RCC 7860 (cell line): ENCODE results near the gene MPO.

Source experiments
- DNase-seq: peaks from one replicate; pipeline ENCODE4 v3.0.0-alpha.2; 2015; ENCODE audit warnings: low spot score
- FAIRE-seq: peaks from 2 replicates; lab custom pipeline; 2012; peaks lifted over from hg19 to GRCh38; lab: Jason Lieb, UNC

MPO gene, protein sequence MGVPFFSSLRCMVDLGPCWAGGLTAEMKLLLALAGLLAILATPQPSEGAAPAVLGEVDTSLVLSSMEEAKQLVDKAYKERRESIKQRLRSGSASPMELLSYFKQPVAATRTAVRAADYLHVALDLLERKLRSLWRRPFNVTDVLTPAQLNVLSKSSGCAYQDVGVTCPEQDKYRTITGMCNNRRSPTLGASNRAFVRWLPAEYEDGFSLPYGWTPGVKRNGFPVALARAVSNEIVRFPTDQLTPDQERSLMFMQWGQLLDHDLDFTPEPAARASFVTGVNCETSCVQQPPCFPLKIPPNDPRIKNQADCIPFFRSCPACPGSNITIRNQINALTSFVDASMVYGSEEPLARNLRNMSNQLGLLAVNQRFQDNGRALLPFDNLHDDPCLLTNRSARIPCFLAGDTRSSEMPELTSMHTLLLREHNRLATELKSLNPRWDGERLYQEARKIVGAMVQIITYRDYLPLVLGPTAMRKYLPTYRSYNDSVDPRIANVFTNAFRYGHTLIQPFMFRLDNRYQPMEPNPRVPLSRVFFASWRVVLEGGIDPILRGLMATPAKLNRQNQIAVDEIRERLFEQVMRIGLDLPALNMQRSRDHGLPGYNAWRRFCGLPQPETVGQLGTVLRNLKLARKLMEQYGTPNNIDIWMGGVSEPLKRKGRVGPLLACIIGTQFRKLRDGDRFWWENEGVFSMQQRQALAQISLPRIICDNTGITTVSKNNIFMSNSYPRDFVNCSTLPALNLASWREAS

GRCh38 chr17:58280480-58281217 is at the start of gene MPO:
Gene MPO, minus strand, starts transcription at chr17:58280935. Its CDS starts 177 bp downstream, at chr17:58280758.
- FAIRE-seq (no peak), DNase-seq (no peak)

GRCh38 chr17:58329810-58330537 is 49.2 kb upstream of the MPO start:
- DNase-seq (no peak), FAIRE-seq (no peak)

- DNase-seq (no peak), FAIRE-seq (no peak)
These were observed 48.5 kb upstream of the MPO start for GRCh38 chr17:58329035-58329809.

- FAIRE-seq (no peak), DNase-seq (no peak)
These were observed 47.7 kb upstream of the MPO start, which contains the start of gene TSPOAP1 for GRCh38 chr17:58328195-58329034. Gene TSPOAP1, minus strand, starts transcription at chr17:58328795. Its CDS starts 875 bp downstream, at chr17:58327920.

GRCh38 chr17:58327363-58328194 is 46.8 kb upstream of the MPO start:
- FAIRE-seq (no peak), DNase-seq (no peak)

GRCh38 chr17:58326609-58327362 is 46.1 kb upstream of the MPO start:
- FAIRE-seq (no peak), DNase-seq (no peak)

DNA sequence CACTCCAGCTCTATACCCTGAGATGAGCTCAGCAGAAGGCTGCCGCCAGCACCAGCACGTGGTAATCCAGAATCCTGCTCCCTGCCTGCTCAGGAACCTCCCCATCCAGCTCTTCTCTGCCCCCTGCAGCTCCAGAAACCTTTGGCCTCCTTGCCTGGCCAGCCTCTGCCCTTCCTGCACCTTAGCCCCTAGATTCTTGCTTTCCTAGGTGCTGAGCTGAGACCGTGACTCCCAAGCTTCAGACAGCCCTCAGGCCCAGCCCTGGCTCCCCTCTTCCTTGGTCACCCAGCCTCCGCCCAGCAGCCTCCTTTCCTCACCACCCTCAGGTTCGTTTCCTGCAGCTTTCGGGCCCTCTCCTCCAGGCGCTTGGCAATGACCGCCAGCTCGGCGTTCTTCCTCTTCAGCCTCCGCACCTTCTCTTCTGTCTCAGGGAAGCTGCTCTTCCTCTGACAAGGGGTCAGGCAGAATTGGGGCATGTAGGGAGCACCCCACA is 45.3 kb upstream of the MPO start:
- FAIRE-seq (no peak), DNase-seq (no peak)

- FAIRE-seq (no peak), DNase-seq (no peak)
These were observed 44.6 kb upstream of the MPO start for GRCh38 chr17:58325289-58325726.

GRCh38 chr17:58324409-58325288 is 43.9 kb upstream of the MPO start:
- FAIRE-seq: no peak
- no peak for DNase-seq

- FAIRE-seq (no peak), DNase-seq (no peak)
These were observed 43.3 kb upstream of the MPO start for GRCh38 chr17:58324056-58324408.

DNA sequence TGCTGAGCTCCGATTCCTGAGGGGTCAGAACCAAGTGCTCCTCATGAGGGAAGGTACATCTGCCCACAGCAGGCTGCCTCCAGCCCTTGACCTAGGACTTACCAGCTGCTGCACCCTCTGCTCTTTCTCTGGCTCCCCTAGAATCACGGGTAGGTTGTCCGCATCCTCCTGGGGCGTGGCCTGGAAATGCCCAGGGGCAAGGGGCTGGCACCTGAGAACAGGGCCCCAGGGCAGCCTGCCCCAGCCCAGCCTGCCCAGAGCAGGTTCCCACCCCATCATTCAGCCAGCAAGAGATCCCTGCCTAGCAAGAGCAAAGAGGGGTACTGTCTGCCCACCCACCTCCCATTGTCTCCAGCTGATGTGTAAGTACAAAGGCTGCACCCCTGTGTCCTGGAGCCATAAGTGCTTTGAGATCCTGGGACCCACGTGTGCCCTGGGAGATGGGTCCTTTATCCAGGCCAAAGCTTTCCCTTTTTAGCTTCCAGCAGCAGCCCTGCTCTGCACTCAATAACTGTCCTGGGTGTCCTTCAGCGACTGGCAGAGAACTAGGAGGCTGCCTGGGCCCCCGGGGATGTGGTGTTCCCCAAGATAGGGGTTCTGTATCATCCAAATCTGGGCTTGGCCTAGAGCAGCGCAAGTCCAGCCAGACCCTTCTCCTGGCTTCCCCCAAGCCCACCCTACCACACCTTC is 42.8 kb upstream of the MPO start:
- DNase-seq (no peak), FAIRE-seq (no peak)

- DNase-seq: no peak
- FAIRE-seq: no peak
These were observed 41.9 kb upstream of the MPO start for GRCh38 chr17:58322581-58323185.

DNA sequence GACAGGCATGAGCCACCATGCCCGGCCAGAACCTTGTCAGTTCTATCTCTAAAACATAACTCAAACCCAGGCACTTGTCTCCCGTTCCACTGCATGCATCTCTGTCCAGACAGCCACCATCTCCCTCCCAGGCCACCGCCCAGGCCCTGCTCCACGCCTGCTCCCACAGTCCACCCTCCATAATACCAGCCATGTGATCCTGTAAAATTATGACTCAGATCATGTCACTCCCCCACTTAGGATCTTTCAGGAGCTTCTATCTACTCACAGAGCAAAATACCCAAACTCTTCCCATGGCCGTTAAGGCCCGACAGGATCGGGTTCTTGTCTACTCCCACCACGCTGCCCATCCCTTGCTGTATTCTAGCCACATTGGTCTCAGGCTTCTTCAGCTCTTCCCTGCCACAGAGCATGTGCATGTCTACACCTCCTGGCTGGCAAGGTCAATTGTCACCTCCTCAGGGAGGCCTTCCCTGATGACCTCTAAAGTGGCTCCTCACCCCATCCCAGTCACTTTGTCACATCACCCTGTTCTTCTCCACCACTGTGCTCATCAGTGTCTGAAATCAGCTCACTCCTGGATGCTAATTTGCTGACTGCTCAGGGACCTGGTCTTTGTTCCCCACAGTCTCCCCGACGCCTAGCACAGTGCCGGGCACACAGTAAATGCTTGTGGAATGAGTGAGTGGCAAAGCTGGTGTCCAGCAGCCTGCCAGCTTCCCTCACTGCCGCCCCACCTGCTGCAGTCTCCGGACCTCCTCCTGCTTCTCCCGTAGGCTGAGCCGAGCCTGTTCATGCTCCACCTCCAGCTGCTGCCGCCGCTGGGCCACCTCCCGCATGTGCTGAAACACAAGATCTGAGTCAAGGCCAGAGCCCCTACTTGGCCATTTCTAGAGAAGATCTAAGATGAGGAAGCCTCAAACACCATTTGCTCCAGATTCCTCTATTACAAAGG is 41.1 kb upstream of the MPO start:
- FAIRE-seq: no peak

More for the DNA sequence above, 41.1 kb upstream of the MPO start:
- no peak for DNase-seq
